Left lobe of liver (tissue), 2 donors: ENCODE data around the gene ADCY10. TPM values are rescaled to one million over a fixed set of nuclear protein-coding genes. Genes with fewer than 3 reads are reported as not detected.
"Not testable (repeated sequence)": the region's sequence is repeated elsewhere in the genome, so short reads cannot be mapped to it uniquely, and the experiment has no call there.

Experiments used
- ATAC-seq: fragments of 200-7000 bp; cut with Tn5 transposase; one replicate; pipeline ENCODE4 v1.9.1; 2020; ENCODE audit warnings: mild to moderate bottlenecking, moderate library complexity
- DNase-seq: peaks from one replicate; pipeline ENCODE4 v3.0.0-alpha.2; 2020; ENCODE audit warnings: low spot score
- total RNA-seq: library from RNA; stranded (reverse); gene quantifications from one replicate; pipeline ENCODE4 v1.2.1, GENCODE V29; 2021
- donor health status: DM: no; HTN: no; CAD: no; lungs with moderate emphysema.
- donor health status: DM: no; HTN: yes; CAD: no.

The ADCY10 gene
- total RNA-seq, 1 donor from 2014 or later = 5.5 TPM

DNA sequence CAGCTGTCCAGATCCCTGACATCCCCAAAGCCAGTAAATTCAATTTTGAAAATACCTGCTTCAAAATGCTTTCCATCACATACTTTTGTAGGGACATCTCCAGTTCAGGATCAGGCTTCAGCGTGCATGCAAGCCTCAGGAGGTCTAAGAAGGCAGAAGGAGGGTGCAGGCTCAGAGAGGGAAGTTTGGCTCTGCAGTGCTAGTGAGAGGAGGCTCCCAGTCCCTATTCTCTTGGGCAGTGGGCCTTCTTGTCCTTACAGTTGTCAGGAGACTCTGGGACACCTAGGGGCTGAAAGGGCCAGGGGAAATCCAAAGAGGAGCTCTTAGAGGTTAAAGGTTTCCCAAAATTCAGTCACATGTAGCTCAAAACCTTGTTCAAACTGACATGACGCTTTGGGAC is 20.1 kb downstream of the ADCY10 start:
- ATAC-seq = no peak
- no peak for DNase-seq

DNA sequence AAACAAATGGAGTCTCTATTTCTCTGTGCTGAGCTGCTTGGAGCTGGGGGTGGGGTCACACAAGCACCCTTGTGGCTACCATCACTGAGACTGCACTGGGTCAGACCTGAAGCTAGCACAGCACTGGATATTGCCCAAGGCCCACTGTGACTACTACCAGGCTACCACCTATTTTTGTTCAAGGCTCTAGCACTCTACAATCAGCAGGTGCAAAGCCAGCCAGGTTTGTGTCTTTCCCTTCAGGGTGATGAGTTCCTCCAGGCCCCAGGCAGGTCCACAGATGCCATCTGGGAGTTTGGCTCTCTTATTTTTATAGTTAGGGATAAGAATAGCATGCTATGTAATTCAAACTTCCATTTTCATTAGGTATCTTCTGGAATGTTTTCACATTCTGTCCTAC is 23.5 kb downstream of the ADCY10 start:
- DNase-seq (no peak), ATAC-seq (no peak)

DNA sequence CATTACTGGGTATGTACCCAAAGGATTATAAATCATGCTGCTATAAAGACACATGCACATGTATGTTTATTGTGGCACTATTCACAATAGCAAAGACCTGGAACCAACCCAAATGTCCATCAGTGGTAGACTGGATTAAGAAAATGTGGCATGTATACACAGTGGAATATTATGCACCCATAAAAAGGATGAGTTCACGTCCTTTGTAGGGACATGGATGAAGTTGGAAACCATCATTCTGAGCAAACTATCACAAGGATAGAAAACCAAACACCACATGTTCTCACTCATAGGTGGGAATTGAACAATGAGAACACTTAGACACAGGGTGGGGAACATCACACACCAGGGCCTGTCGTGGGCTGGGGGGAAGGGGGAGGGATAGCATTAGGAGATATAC is 26.7 kb downstream of the ADCY10 start:
- not testable (repeated sequence) for ATAC-seq, DNase-seq

DNA sequence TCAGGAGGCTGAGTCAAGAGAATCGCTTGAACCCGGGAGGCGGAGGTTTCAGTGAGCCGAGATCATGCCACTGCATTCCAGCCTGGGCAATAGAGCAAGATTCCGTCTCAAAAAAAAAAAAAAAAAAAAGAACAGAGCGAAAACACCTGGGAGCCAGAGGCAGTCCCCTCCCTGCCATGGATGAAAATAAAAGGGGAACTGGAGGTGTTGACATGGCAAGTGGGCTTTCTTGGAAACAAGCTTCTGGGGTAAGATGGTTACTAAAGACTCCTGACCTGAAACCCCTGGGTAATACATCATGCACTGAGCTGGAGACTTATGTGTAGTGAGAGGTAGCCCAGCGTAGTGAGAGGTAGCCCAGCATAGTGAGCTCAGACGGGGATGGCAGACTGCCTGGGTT is 31.6 kb downstream of the ADCY10 start:
- DNase-seq (no peak), ATAC-seq (no peak)

DNA sequence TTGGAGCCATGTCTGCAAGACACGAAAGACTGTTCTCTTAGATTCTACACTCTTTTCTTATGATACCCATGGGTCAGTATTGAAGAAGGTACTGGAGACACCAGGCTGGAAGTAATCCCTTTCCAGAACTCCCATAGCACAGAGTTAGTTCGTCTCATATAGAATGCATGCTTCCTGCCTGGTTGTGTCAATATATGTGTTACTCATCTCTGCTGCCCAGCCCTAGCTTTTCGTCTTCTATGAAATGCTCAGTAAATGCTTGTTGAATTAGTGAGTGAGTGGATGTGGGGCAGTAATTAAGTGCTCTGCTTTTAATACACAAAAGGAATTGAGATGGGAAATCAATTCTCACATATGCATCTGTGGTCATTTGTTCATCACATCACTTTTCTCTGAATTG is 32.1 kb downstream of the ADCY10 start:
- DNase-seq (no peak), ATAC-seq (no peak)

DNA sequence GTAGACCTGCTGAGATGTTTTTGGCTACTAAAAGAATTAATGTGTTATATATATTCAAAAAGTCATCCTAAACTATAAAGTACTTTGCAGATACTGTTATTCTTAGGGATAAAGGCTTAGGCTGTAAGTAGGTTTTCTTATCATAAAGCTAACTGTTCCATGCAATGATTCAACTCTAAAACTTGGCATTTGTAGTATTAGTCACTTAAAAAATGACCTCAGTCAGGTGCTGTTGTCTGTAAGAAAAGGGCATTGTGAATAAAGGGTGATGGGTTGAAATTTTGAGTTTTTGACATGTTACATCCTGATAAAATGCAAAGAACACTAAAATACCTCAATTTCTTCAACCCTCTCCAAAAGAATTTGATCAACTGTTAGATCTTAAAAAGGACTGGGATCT is 32.9 kb downstream of the ADCY10 start:
- ATAC-seq = no peak
- DNase-seq = no peak

DNA sequence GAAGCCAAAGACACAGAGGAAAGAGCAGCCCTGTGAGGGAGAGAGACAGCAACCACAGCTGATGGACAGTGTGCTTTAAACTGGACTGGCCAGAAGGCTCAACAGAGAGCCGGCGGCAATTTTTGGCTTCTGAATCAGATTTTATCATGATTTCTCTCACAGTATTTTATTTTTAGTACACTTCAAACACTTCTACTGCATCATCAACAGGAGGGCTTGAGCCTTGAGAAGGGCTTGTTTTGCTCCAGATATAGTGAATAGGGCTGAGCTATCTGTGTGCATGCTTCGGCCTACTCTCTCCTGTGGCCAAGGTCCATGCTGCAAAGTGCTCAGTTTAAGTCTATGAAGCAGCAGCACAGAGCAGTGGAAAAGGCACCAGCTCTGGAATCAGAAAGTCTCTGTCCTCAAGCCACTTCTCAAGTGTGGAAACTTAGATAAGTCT is 33.3 kb downstream of the ADCY10 start:
- ATAC-seq (no peak), DNase-seq (no peak)

DNA sequence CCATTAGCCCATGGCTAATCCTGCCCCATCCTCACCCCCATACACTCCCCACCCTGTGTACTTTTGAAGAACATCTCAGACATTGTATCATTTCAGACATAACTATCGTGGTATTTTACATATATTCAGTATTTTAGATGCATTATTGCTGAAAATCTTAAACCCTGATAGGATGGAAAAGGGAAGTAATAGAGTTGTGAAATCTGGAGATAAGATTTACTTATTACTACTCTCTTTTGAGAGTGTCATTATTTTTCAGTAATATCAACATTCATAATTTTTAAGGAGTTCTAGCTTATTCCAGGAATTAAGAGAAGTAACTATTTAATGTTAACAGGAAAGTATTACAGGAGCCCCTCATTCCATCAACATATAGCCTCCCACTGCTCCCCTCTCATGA is 34.4 kb downstream of the ADCY10 start:
- DNase-seq = no peak
- no peak for ATAC-seq

DNA sequence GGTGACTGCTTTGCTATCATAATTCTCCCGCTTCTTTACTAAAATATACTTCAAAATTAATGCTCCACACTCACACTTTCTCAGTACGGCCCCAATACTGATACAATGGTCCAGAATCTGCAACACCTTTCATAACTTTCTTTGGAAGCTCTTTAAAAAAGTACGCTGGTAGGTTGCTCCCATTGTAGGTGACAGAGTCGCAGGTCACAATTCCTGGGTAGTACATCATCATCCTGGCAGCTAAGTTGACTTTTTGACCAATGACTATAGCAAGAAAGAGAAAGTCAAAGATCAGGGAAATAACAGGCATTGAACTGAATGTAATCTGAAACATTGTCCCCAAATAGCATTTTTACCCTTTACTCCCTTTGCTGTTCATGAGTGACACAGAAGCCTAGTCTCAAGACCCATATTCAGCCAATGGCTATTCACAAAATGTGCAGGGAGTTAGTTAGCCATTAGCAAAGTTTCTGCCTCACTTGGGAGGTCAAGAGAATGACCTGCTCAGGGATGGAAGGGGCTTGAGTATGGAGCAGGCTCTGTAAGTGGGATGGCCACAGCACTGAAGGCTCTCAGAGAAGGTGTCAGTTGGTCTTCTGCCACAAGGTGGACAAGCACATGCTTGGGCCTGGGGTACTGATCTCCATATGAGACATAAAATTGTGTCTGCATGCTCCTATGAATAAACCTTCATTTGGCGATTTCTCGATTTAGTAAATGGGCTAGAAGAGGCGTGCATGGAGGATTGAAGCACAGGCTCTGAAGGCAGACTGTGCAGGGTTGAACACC is 35.4 kb downstream of the ADCY10 start:
- DNase-seq = no peak
- no peak for ATAC-seq

DNA sequence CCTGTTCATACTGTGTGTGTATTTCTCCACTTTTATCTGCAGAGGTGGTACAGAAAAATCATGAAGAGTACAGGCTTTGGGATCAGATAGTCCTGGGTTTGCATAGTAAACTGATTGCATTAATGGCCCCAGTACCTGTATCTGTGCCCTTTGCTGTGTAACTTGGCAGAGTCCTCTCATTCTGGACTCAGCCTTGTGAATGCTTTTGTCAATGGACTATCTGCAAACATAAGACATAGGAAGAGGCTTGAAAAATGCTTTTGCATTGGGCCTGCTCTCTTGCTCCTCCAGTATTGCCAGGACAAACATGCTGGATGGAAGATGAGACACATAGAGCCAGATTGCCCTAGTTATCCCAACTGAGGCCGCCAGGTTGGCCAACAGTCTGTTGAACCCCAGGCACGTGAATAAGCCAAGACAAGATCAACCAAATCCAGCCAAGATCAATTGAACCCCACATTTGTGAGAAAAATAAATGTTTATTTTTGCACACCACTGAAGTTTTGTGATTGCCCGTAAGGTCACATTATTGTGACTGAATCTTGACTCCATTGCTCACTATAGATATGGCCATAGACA is 37.2 kb downstream of the ADCY10 start:
- ATAC-seq = peak; percentile 93
- DNase-seq = peak; percentile 82

DNA sequence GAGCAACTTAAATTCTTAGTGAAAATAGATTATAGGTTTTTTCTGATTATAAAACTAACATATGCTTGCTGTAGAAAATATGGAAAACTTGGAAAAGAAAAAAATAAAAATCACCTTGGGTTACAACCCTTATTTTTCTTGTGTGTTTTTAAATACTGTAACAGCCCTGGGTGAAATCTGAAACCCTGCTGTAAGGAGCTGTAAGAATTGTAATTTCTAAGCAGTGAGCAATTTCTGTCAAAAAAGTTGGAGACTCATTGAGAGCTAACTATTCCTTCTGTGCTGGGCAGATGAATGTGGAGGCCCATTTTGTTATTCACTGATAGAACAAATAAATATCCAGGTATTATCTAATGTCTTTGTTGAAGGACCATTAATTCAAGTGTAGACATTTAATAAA is 42.6 kb downstream of the ADCY10 start:
- DNase-seq (no peak), ATAC-seq (no peak)

DNA sequence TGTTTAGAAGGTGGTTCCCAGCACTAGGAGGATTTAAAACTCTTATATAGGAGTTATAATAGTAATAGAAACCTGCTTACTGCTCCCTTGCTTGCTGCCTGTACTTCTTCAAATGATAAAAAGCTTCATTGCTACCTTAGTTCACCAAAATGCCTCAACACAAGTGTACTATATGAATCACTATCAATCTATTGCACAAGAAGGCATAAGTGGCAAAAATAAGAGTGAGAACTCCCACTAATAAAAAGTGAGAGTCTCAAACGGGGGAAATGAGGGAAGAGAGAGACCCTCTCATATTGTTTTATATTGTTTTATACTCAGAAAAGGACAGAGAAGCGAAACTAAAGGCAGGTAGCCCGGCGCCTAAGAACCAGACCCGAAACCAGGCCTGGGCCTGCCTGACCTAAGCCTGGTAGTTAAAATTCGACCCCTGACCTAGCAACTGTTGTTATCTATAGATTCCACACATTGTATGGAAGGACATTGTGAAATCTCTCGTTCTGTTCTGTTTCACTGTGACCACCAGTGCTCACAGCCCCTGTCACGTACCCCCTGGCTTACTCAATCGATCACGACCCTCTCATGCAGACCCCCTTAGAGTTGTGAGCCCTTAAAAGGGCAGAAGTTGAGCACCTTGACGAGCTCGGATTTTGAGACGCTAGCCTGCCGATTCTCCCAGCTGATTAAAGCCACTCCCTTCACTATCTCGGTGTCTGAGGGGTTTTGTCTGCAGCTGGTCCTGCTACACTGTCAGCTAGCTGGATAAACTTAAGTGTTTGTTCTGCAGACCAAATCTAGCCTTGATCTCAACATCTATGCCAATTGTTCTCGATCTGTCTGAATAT is 44.6 kb downstream of the ADCY10 start:
- not testable (repeated sequence) for DNase-seq, ATAC-seq

DNA sequence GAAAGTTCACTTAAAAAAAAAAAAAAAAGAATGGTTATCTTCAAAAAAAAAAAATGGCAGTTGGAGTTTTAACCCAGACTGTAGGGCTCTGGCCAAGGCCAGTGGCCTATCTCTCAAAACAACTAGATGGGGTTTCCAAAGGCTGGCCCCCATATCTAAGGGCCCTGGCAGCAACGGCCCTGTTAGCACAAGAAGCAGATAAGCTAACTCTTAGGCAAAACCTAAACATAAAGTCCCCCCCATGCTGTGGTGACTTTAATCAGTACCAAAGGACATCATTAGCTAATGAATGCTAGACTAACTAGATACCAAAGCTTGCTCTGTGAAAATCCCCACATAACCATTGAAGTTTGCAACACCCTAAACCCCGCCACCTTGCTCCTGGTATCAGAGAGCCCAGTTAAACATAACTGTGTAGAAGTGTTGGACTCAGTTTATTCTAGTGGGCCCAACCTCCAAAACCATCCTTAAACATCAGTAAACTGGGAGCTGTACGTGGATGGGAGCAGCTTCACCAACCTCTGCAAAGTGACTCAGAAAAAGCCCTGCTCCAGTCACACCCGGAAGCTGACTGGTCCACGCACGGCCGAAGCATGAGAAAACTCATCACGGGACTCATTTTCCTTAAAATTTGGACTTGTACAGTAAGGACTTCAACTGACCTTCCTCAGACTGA is 47.1 kb downstream of the ADCY10 start:
- not testable (repeated sequence) for ATAC-seq, DNase-seq

DNA sequence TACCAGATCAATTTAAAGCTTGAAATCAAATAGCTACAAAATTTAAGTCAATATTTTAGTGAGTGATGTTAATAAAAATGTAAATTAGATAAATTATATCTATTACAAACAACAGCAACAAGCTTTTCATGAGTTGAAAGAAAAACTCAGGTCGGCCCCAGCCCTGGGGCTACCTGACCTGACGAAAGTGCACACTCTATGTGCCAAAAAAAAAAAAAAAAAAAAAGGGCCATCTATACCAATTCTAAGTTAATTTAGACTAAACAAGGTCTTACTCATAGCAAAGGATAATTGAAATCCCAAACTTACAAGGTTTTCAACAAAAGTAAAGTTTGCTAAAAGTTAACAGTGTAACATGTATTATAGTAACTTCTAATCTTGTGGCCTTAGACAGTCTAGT is 47.6 kb downstream of the ADCY10 start:
- not testable (repeated sequence) for ATAC-seq, DNase-seq

DNA sequence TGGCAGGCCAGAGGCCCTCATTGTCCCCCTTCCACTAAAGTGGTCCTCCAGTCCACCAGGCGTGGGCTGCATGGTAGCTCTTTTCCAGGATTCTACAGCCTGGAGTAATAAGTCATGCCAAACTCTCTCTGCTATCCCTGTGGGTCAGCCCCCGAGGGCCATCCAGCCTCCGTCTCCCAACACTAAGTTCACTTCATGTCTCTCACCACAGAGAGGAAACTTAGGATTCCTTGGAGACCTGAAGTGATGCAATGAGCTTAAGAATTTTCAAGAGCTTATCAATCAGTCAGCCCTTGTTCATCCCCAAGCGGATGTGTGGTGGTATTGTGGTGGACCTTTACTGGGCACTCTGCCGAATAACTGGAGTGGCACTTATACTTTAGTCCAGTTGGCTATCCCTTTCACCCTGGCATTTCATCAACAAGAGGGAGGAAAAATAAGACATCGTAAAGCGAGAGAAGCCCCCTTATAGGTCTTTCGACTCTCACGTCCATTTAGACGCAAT is 48.1 kb downstream of the ADCY10 start:
- DNase-seq, ATAC-seq: not testable (repeated sequence)

DNA sequence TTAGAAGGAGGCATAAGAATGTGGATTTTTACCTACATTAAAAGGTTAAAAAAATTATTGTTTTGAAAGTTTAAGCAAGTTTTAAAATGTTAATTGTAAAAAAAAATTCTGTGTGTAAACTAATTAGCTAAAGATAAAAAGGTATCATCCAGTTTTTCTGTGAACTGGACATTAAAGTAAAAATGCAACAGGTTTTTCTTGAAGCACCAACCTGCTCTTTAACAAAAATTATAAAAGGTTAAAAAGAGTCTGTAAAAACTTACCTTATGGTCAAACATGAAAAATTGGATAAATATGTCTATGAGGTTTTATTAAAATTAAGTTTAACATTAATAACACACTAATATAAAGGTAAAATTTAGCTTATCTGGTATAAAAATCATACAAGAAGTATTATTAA is 48.7 kb downstream of the ADCY10 start:
- DNase-seq, ATAC-seq: not testable (repeated sequence)

DNA sequence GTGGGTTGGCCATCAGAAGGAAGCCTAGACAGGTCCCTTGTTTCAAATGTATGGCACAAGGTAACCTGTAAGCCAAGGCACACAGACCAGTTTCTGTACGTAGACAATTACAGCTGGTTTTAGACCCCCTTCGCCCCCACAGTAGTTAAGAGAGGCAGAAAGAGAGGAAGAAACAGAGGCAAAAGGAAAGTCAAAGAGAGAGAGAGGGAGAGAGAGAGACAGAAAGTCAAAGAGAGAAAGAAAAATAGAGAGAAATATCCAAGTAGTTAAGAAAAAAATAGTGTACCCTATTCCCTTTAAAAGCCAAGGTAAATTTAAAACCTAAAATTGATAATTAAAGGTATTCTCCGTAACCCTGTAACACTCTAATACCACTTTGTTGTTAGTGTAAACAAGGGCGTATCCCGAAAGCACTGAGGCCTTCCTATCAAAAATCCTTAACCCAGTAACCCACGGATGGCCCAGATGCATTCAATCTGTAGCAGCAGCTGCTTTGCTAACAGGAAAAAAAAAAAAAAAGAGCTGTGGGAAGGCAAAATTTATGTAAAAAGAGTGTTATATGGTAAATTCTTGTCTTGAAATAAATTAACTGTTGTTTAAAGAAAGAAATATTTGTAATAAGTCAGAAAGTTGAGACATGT is 49.4 kb downstream of the ADCY10 start:
- DNase-seq (no peak), ATAC-seq (no peak)

DNA sequence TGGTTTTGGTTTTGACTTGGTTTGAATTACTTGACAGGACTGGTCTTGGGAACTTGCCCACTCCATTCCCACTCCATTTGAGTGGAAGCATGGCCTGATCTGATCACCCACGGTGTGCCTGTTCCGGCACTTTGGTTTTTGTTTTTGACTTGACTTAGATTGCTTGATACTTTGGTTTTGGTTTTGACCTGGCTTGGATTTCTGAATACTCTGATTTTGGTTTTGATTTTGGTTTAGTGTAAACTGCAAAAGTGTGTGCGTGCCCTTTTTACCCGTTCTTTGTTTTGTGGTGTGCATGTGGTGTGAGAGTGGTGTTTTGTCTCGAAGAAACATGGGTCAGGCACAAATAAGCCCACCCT is 50.0 kb downstream of the ADCY10 start:
- no peak for DNase-seq
- no peak for ATAC-seq

DNA sequence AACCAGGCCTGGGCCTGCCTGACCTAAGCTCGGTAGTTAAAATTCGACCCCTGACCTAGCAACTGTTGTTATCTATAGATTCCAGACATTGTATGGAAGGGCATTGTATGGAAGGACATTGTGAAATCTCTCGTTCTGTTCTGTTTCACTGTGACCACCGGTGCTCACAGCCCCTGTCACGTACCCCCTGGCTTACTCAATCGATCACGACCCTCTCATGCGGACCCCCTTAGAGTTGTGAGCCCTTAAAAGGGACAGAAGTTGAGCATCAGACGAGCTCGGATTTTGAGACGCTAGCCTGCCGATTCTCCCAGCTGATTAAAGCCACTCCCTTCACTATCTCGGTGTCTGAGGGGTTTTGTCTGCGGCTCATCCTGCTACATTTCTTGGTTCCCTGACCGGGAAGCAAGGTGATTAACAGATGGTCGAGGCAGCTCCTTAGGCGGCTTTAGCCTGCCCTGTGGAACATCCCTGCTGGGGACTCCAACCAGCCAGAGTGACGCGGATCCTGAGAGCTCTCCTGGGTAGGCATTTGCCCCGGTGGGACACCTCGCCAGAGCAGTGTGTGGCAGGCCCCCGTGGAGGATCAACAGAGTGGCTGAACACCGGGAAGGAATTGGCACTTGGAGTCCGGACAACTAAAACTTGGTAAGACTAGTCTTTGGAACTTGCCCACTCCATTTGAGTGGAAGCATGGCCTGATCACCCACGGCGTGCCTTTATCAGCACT is 50.6 kb downstream of the ADCY10 start:
- DNase-seq, ATAC-seq: not testable (repeated sequence)
